ENCODE data around the gene TSPAN12.

TSPAN12 gene

GRCh38 chr7:120740348-120740747 lies 117.6 kb downstream of the TSPAN12 start:
- no peak for DNase-seq

- DNase-seq, result no peak
Observed at GRCh38 chr7:120738816-120739215, 119.1 kb downstream of the TSPAN12 start.
